ENCODE data around the gene TNNT2.

The TNNT2 gene

DNA sequence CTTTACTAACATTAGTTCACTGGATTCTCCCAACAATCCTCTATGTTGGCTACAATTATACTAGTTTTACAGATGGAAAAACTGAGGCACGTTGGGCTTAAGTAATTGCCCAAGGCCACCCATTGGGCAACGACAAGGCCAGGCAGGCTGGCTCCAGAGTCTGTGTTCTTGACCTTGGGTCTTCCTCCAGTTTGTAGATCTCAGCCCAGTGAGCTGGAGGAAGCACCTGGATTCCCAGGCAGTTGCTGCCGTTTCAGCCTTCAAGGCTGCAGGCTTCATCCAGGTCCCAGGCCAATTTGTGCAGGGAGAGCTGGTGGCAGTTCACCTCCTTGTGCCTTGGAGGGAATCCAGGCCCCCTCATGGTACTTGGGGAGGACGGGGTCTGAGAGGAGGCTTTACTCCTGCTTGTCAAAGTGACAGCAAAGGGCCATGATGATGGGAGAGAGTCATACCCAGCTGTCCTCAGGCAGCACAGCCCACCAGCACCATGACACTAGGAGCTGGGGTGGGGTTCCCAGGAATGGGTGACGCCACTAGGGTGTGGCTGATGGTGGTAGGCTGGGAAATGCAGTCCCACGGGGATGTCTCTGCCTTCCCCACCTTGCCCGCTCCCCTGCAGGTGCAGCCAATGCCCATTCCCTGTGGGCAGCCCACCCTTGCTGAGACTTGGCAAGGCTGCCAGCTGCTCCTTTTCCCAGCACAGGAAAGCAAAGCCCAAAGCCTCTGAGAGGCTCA is 67.1 kb downstream of the TNNT2 start:
- no peak for DNase-seq

DNA sequence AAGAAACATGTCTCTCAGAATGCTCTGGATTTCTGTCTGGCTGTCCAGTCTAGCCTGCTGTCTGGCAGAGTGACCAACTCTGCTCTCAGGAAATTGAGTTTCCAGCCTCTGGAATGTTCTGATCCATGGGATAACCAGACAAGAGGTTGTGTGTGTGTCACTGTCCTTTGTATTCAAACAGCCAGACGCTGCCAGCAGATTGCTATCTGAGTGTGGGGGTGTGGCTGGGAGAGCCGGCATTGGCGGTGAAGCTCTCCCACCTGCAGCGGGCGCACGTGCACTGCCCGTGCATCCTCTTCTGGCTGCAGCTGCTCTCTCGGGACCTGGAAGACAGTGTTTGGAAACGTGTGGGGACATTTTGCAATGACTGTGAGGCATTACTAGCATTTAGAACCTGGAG is 68.1 kb downstream of the TNNT2 start:
- no peak for DNase-seq
